IMR-90 (cell line): Measurements from ENCODE around the gene BPIFA3. TPM values are rescaled to one million over a fixed set of nuclear protein-coding genes. Genes with fewer than 3 reads are reported as not detected.

Experiments used
- ATAC-seq: fragments of 200-7000 bp; cut with Tn5 transposase; 2 replicates; pipeline ENCODE4 v1.9.1; 2020; ENCODE audit warnings: low read depth, mild to moderate bottlenecking, moderate library complexity
- BruUV-seq: library from RNA; stranded (reverse); fragments of 400-500 nt; replicated peaks from 2 replicates; lab custom pipeline; 2021; lab: Mats Ljungman, UMichigan
- CTCF ChIA-PET: fragments of 300-600 bp; formaldehyde crosslinking; extraction: SDS; loops from one replicate; lab custom pipeline; 2021; ENCODE audit warnings: antibody characterized with exemption; lab: Yijun Ruan, JAX
- POLR2A ChIA-PET: fragments of 300-600 bp; sonication (Branson Sonifier 250); formaldehyde crosslinking; loops from one replicate; lab custom pipeline; 2022; ENCODE audit warnings: antibody characterized with exemption; ENCODE audit not compliant: unreplicated experiment; lab: Charles Lee
- DNase-seq: peaks from one replicate; pipeline ENCODE4 v3.0.0; 2013
- H2AFZ ChIP-seq: replicated peaks from 2 replicates; pipeline ENCODE3; 2013; ENCODE audit warnings: low read length, mild to moderate bottlenecking; ENCODE audit not compliant: poor library complexity
- H2AK5ac ChIP-seq: 2 replicates; pipeline ENCODE4 v1.6.1; 2013; ENCODE audit warnings: low read depth, low read length, inconsistent platforms
- H2AK9ac ChIP-seq: replicated peaks from 2 replicates; pipeline ENCODE3; 2013; ENCODE audit warnings: mild to moderate bottlenecking, low read depth, low read length, moderate library complexity; ENCODE audit not compliant: poor library complexity
- H2BK120ac ChIP-seq: 2 replicates; pipeline ENCODE4 v1.6.1; 2013; ENCODE audit warnings: low read depth, low read length, inconsistent platforms
- H2BK15ac ChIP-seq: 3 replicates; pipeline ENCODE4 v1.6.1; 2013; ENCODE audit warnings: low read depth, low read length, inconsistent platforms
- H2BK20ac ChIP-seq: 2 replicates; pipeline ENCODE4 v1.6.1; 2013; ENCODE audit warnings: low read depth, mild to moderate bottlenecking, inconsistent platforms, low read length, moderate library complexity
- H2BK5ac ChIP-seq: 2 replicates; pipeline ENCODE4 v1.6.1; 2013; ENCODE audit warnings: mild to moderate bottlenecking, low read depth, low read length, inconsistent platforms; ENCODE audit not compliant: poor library complexity, severe bottlenecking
- H3K14ac ChIP-seq: replicated peaks from 2 replicates; pipeline ENCODE4 v1.6.1; 2013; ENCODE audit warnings: low read depth, low read length, inconsistent platforms
- H3K18ac ChIP-seq: 2 replicates; pipeline ENCODE4 v1.6.1; 2013; ENCODE audit warnings: low read depth, low read length, control low read depth
- H3K23ac ChIP-seq: 2 replicates; pipeline ENCODE4 v1.6.1; 2013; ENCODE audit warnings: low read depth, low read length, inconsistent platforms
- H3K27ac ChIP-seq: 2 replicates; pipeline ENCODE4 v1.5.1; 2013; ENCODE audit warnings: mild to moderate bottlenecking, control low read depth, low read length; ENCODE audit not compliant: insufficient read depth
- H3K27me3 ChIP-seq: 2 replicates; pipeline ENCODE4 v1.6.1; 2013; ENCODE audit warnings: low read length; ENCODE audit not compliant: control insufficient read depth, insufficient read depth
- H3K36me3 ChIP-seq: 2 replicates; pipeline ENCODE4 v1.6.1; 2013; ENCODE audit warnings: low read length, mixed read lengths; ENCODE audit not compliant: control insufficient read depth, insufficient read depth
- H3K4ac ChIP-seq: 2 replicates; pipeline ENCODE4 v1.6.1; 2013; ENCODE audit warnings: low read depth, low read length, inconsistent platforms
- H3K4me1 ChIP-seq: 2 replicates; pipeline ENCODE4 v1.6.1; 2013; ENCODE audit warnings: low read length, mixed read lengths; ENCODE audit not compliant: control insufficient read depth, insufficient read depth
- H3K4me2 ChIP-seq: 2 replicates; pipeline ENCODE4 v1.6.1; 2013; ENCODE audit warnings: low read depth, mild to moderate bottlenecking, control low read depth, low read length, moderate library complexity
- H3K4me3 ChIP-seq: 2 replicates; pipeline ENCODE4 v1.5.1; 2013; ENCODE audit warnings: low read depth, mild to moderate bottlenecking, control low read depth, low read length, moderate library complexity; ENCODE audit not compliant: insufficient read depth
- H3K56ac ChIP-seq: 2 replicates; pipeline ENCODE4 v1.6.1; 2013; ENCODE audit warnings: low read length, inconsistent platforms; ENCODE audit not compliant: insufficient read depth; ENCODE audit errors: extremely low read depth
- H3K79me1 ChIP-seq, 2 experiments: 2 replicates each; pipeline ENCODE4 v1.6.1; 2013; ENCODE audit warnings: low read length in 2 of 2, inconsistent platforms in 1 of 2, low read depth in 1 of 2
- H3K9ac ChIP-seq: 2 replicates; pipeline ENCODE4 v1.6.1; 2013; ENCODE audit warnings: low read depth, low read length, control low read depth
- H3K9me1 ChIP-seq: 2 replicates; pipeline ENCODE4 v1.6.1; 2013; ENCODE audit warnings: low read length, inconsistent platforms; ENCODE audit not compliant: insufficient read depth
- H3K9me3 ChIP-seq: 2 replicates; pipeline ENCODE4 v1.6.1; 2013; ENCODE audit warnings: low read length; ENCODE audit not compliant: control insufficient read depth, insufficient read depth
- H4K20me1 ChIP-seq: 2 replicates; pipeline ENCODE4 v1.6.1; 2013; ENCODE audit warnings: low read length, inconsistent platforms; ENCODE audit not compliant: insufficient read depth
- H4K5ac ChIP-seq: 2 replicates; pipeline ENCODE4 v1.6.1; 2013; ENCODE audit warnings: mild to moderate bottlenecking, low read depth, low read length, control low read depth
- H4K8ac ChIP-seq, 2 experiments: 2 replicates each; pipeline ENCODE4 v1.6.1; 2013; ENCODE audit warnings: low read depth in 2 of 2, low read length in 2 of 2, control low read depth in 1 of 2, inconsistent platforms in 1 of 2
- H4K91ac ChIP-seq: 2 replicates; pipeline ENCODE4 v1.6.1; 2013; ENCODE audit warnings: low read depth, low read length, inconsistent platforms; ENCODE audit not compliant: insufficient read depth
- BHLHE40 ChIP-seq: fragments of 150-350 bp; IDR thresholded peaks from 2 replicates; pipeline ENCODE4 v1.6.1; 2016; ENCODE audit warnings: mild to moderate bottlenecking, low read depth, low read length
- CEBPB ChIP-seq: IDR thresholded peaks from 2 replicates; pipeline ENCODE4 v1.6.1; 2012; ENCODE audit warnings: low read depth, low read length, improper control_type of control experiment
- CHD1 ChIP-seq: IDR thresholded peaks from 2 replicates; pipeline ENCODE4 v1.6.1; 2012; ENCODE audit warnings: low read depth, low read length, improper control_type of control experiment
- FOS ChIP-seq: fragments of 150-350 bp; IDR thresholded peaks from 2 replicates; pipeline ENCODE4 v1.6.1; 2016; ENCODE audit warnings: low read depth, low read length
- MAFK ChIP-seq: IDR thresholded peaks from 2 replicates; pipeline ENCODE4 v1.6.1; 2012; ENCODE audit warnings: low read depth, low read length, improper control_type of control experiment
- MAZ ChIP-seq: IDR thresholded peaks from 2 replicates; pipeline ENCODE4 v1.6.1; 2012; ENCODE audit warnings: low read depth, mild to moderate bottlenecking, low read length, improper control_type of control experiment, moderate library complexity, borderline replicate concordance
- MXI1 ChIP-seq: IDR thresholded peaks from 2 replicates; pipeline ENCODE4 v1.6.1; 2012; ENCODE audit warnings: low read depth, mild to moderate bottlenecking, low read length, moderate library complexity, borderline replicate concordance
- NFE2L2 ChIP-seq: fragments of 150-350 bp; IDR thresholded peaks from 2 replicates; pipeline ENCODE4 v1.6.1; 2016; ENCODE audit warnings: low read depth, mild to moderate bottlenecking, low read length
- POLR2A ChIP-seq: IDR thresholded peaks from 2 replicates; pipeline ENCODE4 v1.6.1; 2012; ENCODE audit warnings: mild to moderate bottlenecking, low read depth, low read length
- RAD21 ChIP-seq: IDR thresholded peaks from 2 replicates; pipeline ENCODE4 v1.6.1; 2012; ENCODE audit warnings: low read length, improper control_type of control experiment
- RCOR1 ChIP-seq: IDR thresholded peaks from 2 replicates; pipeline ENCODE4 v1.6.1; 2012; ENCODE audit warnings: mild to moderate bottlenecking, low read length, improper control_type of control experiment; ENCODE audit not compliant: insufficient replicate concordance
- RFX5 ChIP-seq: IDR thresholded peaks from 2 replicates; pipeline ENCODE4 v1.8.0; 2012; ENCODE audit warnings: low read depth, mild to moderate bottlenecking, low read length, moderate library complexity
- SMC3 ChIP-seq: fragments of 150-350 bp; IDR thresholded peaks from 2 replicates; pipeline ENCODE4 v1.6.1; 2016; ENCODE audit warnings: low read depth, mild to moderate bottlenecking, antibody characterized with exemption, low read length, moderate library complexity
- WGBS, 2 experiments: methylation state at CpG; one replicate each; pipeline versions ENCODE4 v1.1.5 to v1.1.7; 2013; ENCODE audit warnings: missing lambda C conversion rate in 2 of 2; ENCODE audit not compliant: insufficient read length in 1 of 2; ENCODE audit errors: extremely low coverage in 2 of 2; 5-methylcytosine and 5-hydroxymethylcytosine counted together
- dilution Hi-C: fragments of 300-500 bp; cut with HindIII; formaldehyde crosslinking; loops from one replicate; pipeline ENCODE4 v1.14.3; 2018; ENCODE audit warnings: low sequenced_read_pairs; ENCODE audit not compliant: unreplicated experiment
- in situ Hi-C: fragments of 300-500 bp; cut with MboI; formaldehyde crosslinking; loops from 3 replicates; pipeline ENCODE4 v1.14.3; 2019; ENCODE audit warnings: low sequenced_read_pairs, inconsistent platforms, mixed read lengths
- intact Hi-C: fragments of 100-400 bp; cut with micrococcal nuclease; formaldehyde crosslinking; loops from 2 replicates; pipeline ENCODE4 v1.10.0; 2022
- polyA plus RNA-seq, 3 experiments: library from polyadenylated mRNA; depleted of rRNA; stranded (reverse); fragments of >200 nt; gene quantifications; 2 replicates each; pipeline ENCODE4 v1.2.3, GENCODE V29; 2012; ENCODE audit warnings: low replicate concordance in 1 of 3
- total RNA-seq: library from RNA; depleted of rRNA; stranded (reverse); fragments of >200 nt; gene quantifications from 2 replicates; pipeline ENCODE4 v1.2.3, GENCODE V29; 2012
- TF ChIP-seq, protein P1 (sequence below): fragments of 150-350 bp; IDR thresholded peaks from 2 replicates; pipeline ENCODE4 v1.6.1; 2016; ENCODE audit warnings: low read depth, mild to moderate bottlenecking, low read length, moderate library complexity, borderline replicate concordance
- TF ChIP-seq, protein P2 (sequence below): fragments of 150-350 bp; IDR thresholded peaks from 2 replicates; pipeline ENCODE4 v1.6.1; 2017; ENCODE audit warnings: mild to moderate bottlenecking, antibody characterized with exemption, low read length, low read depth
- TF ChIP-seq, protein P3 (sequence below): conservative IDR thresholded peaks from 2 replicates; pipeline ENCODE4 v1.5.1; 2012; ENCODE audit warnings: mild to moderate bottlenecking, low read depth, low read length, improper control_type of control experiment

The BPIFA3 gene
- total and polyA plus RNA-seq, 2 of the 4 experiments (the other 2 are of a cell fraction): not detected

DNA sequence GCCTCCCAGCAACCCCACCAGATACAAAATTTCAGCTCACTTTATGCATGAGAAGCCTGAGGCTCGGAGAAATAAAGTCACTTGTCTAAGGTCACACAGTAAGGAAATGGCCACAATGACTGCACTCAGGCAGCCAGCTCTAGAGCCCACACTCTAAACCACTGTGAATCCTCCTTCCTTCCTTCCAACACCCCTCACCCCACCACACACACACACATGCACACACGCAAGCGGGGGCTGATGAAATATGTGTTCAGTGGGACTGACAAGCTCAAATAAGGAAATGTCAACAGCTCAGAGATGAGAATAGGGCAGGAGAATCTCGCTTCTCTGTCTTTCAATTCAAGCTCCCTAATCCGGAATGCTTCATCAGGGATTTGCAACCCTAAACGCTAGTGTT is 12.7 kb downstream of the BPIFA3 start:
- no peak overlapping the region for H2BK5ac ChIP-seq
- H3K4ac ChIP-seq: no peak overlapping the region
- no peak overlapping the region for H3K9ac ChIP-seq
- no peak overlapping the region for H3K4me3 ChIP-seq
- H3K56ac ChIP-seq: no peak overlapping the region
- in situ Hi-C loops: no loop called here
- H3K18ac ChIP-seq: no peak overlapping the region
- ChIA-PET POLR2A (no interaction called here), CTCF (no interaction called here)
- H4K8ac ChIP-seq: no peak overlapping the region
- H3K27me3 ChIP-seq: peaks cover 5% of the 10 kb centered on the region
- no peak overlapping the region for H2BK15ac ChIP-seq
- H3K27ac ChIP-seq: no peak overlapping the region
- no peak overlapping the region for H2BK120ac ChIP-seq
- no peak for TF ChIP-seq SMC3
- TF ChIP-seq, protein P1, sequence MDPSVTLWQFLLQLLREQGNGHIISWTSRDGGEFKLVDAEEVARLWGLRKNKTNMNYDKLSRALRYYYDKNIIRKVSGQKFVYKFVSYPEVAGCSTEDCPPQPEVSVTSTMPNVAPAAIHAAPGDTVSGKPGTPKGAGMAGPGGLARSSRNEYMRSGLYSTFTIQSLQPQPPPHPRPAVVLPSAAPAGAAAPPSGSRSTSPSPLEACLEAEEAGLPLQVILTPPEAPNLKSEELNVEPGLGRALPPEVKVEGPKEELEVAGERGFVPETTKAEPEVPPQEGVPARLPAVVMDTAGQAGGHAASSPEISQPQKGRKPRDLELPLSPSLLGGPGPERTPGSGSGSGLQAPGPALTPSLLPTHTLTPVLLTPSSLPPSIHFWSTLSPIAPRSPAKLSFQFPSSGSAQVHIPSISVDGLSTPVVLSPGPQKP: no peak
- TF ChIP-seq, protein P2, sequence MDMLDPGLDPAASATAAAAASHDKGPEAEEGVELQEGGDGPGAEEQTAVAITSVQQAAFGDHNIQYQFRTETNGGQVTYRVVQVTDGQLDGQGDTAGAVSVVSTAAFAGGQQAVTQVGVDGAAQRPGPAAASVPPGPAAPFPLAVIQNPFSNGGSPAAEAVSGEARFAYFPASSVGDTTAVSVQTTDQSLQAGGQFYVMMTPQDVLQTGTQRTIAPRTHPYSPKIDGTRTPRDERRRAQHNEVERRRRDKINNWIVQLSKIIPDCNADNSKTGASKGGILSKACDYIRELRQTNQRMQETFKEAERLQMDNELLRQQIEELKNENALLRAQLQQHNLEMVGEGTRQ: no peak
- TF ChIP-seq, protein P3, sequence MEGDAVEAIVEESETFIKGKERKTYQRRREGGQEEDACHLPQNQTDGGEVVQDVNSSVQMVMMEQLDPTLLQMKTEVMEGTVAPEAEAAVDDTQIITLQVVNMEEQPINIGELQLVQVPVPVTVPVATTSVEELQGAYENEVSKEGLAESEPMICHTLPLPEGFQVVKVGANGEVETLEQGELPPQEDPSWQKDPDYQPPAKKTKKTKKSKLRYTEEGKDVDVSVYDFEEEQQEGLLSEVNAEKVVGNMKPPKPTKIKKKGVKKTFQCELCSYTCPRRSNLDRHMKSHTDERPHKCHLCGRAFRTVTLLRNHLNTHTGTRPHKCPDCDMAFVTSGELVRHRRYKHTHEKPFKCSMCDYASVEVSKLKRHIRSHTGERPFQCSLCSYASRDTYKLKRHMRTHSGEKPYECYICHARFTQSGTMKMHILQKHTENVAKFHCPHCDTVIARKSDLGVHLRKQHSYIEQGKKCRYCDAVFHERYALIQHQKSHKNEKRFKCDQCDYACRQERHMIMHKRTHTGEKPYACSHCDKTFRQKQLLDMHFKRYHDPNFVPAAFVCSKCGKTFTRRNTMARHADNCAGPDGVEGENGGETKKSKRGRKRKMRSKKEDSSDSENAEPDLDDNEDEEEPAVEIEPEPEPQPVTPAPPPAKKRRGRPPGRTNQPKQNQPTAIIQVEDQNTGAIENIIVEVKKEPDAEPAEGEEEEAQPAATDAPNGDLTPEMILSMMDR: no peak
- TF ChIP-seq BHLHE40: no peak
- no peak for TF ChIP-seq RFX5
- TF ChIP-seq RCOR1: no peak
- no peak for TF ChIP-seq RAD21
- no peak for TF ChIP-seq MAZ
- TF ChIP-seq CHD1: no peak
- no peak for TF ChIP-seq POLR2A
- no peak for TF ChIP-seq CEBPB
- TF ChIP-seq MXI1: no peak
- no peak for TF ChIP-seq MAFK
- no peak for TF ChIP-seq NFE2L2
- no peak for TF ChIP-seq FOS
- BruUV-seq: no TSS peak
- DNase-seq: no peak
- H3K4me1 ChIP-seq: no peaks in the 10 kb centered on the region
- dilution Hi-C loops: no loop called here
- ATAC-seq: no peak
- H3K36me3 ChIP-seq: no peaks in the 10 kb centered on the region
- H4K91ac ChIP-seq: no peak overlapping the region
- H3K9me1 ChIP-seq: no peaks in the 10 kb centered on the region
- H2AFZ ChIP-seq: no peak overlapping the region
- no peak overlapping the region for H2BK20ac ChIP-seq
- H2AK5ac ChIP-seq: no peak overlapping the region
- no peak overlapping the region for H3K4me2 ChIP-seq
- WGBS, 2 experiments: 44% methylated on average over 2 of the region's 6 CpGs; no CpG with 5 or more reads in 1 of the 2 experiments
- no peaks in the 10 kb centered on the region for H3K9me3 ChIP-seq
- H4K5ac ChIP-seq: no peak overlapping the region
- H4K20me1 ChIP-seq: no peaks in the 10 kb centered on the region
- no peak overlapping the region for H3K14ac ChIP-seq
- H2AK9ac ChIP-seq: no peak overlapping the region
- H3K23ac ChIP-seq: no peak overlapping the region
- no peaks in the 10 kb centered on the region for H3K79me1 ChIP-seq
- intact Hi-C loops: no loop called here
